GM15510 (cell line): ENCODE measurements around the gene NGFR.

Experiments used
- POLR2A ChIP-seq: IDR thresholded peaks from 3 replicates; pipeline ENCODE4 v1.6.1; 2011; ENCODE audit warnings: borderline replicate concordance; ENCODE audit not compliant: insufficient read length; ENCODE audit errors: extremely low read depth

The NGFR gene

DNA sequence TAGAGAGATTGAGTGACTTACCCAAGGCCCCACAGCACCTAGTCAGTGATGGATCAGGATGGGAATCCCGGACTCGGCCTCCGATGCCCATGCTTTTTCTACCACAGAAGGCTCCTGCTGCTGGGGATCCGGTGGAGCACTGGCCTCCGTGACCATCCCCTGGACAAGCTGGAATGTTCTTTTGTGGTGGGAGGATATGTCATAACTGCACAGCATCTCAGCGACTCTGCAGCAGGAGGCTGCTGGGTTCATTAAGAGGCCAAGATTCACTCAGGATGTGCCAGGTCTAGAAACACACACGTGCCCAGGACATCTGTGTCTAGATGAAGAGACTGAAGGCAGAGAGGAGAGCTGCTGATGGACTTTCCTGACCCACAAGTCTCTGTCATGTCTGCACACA is 34.7 kb upstream of the NGFR start:
- TF ChIP-seq POLR2A = no peak

DNA sequence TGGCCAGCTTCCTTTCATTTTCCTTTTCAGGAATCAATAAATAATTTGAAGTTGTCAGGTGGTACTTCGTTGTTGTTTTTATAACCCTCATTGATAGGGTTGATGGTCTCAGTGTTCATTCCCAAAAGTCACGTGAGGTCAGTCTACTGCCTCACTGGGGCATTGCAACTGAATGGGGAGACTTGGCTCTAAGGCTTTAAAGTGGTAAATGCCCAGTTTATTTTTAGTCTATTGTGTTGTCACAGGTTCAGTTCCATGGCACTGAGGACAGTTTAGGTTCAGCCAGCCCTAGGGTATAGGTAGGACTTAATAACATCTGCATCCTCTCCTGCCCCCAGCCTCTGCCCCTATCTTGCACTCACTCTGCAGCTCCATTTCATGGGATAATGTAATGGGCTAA is 33.5 kb upstream of the NGFR start:
- TF ChIP-seq POLR2A = no peak

DNA sequence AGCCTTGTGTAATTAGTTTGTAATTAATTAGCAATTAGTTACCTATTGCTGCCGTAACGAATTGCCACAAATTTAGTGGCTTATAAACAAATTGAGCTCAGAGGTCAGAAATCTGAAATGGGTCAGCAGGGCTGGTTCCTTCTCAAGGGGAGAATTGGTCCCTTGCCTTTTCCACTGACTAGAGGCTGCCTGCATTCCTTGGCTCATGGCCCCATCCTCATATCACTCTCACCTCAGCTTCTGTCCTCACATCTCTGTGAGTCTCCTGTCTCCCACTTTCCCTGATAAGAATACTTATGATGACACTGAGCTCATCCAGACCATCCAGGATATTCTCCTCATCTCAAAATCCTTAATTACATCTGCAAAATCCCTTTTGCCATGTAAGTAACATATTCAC is 31.0 kb upstream of the NGFR start:
- no peak for TF ChIP-seq POLR2A

DNA sequence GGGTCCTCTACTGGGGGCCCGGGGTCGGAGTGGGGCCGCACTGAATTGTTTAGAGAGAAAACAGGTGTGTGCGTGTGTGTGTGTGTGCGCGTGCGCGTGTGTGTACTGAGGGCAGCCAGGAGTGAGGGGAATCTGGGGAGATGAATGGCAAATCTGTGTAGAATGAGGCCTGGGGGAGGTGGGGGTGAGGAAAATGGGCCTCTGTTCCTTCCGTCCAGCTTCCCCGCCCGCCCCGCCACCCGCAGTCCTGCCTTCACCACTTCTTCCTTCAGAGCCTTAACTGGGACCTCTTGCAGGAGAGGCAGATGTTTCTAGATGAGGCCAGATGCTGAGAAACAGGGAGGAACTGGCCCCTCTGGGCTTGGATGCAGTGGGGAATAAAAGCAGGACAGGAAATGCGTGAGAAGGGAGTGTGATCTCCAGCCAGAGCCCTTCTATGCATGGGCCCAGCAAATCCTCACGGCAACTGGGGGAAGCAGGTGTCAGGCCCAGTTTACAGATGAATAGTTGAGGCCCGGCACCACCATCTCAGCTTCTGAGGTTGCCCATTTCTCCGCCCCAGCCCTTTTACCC is 29.7 kb upstream of the NGFR start:
- TF ChIP-seq POLR2A = no peak

DNA sequence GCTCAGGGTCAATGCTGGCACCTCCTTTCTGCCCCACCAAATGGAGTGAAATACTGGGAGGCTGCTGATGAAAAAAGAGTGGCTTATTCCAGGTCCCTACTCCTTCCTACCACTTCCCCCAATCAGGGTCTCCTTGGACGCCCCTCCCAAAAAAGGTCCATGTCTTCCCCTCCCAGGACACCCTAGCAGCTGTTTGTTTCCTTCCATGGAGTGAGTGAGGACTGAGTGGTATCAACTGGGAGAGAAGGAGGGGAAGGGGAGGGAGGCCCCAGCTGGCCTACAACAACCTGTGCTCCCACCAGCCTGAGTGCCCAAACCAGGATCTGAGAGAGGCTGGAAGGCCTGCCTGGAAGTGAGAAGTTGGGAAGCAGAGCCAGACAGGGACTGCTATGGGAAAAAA is 28.7 kb upstream of the NGFR start:
- no peak for TF ChIP-seq POLR2A

DNA sequence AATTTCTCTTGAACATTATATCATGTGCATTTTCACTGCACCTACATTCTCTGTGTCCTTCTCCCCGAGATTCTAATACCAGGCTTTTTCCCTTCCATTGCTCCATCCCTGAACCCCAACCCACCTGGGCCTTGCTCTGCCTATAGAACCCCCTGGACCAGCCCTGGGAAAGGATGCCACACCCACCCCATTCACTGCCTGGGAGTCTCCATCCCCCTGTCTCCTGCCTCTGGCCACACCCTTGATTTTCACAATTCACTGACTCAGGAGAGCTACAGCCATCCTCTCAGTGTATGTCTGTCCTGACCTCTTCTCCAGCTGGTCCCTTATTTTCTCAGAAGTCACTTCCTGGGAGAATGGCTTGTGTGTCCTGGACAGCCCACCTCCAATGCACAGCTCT is 27.9 kb upstream of the NGFR start:
- TF ChIP-seq POLR2A = no peak

DNA sequence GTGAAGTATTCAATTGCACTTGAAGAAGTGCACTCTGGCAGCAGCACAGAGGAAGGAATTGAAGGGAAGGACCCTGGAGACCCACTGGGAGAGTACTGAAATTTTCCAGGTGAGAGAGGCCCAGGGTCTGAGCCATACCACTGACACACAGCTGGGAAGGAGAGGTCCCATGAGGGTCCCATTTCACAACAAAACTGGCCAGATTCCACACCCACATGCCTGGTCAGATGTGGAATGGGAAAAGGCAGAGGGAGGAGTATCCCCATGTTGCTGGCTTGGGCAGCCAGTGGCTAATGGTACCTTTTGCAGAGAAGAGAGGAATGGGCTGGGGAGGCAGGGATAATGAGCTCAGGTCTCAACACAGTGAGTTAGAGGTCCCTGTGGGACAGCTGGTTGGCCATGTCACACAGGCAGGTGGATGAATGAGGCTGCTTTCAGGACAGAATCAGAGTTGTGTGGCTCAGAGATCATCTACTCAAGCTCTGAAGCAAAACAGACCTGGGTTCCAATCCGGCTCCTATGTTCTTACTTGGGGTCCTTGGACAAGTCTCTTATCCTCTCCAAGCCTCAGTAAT is 26.2 kb upstream of the NGFR start:
- no peak for TF ChIP-seq POLR2A

DNA sequence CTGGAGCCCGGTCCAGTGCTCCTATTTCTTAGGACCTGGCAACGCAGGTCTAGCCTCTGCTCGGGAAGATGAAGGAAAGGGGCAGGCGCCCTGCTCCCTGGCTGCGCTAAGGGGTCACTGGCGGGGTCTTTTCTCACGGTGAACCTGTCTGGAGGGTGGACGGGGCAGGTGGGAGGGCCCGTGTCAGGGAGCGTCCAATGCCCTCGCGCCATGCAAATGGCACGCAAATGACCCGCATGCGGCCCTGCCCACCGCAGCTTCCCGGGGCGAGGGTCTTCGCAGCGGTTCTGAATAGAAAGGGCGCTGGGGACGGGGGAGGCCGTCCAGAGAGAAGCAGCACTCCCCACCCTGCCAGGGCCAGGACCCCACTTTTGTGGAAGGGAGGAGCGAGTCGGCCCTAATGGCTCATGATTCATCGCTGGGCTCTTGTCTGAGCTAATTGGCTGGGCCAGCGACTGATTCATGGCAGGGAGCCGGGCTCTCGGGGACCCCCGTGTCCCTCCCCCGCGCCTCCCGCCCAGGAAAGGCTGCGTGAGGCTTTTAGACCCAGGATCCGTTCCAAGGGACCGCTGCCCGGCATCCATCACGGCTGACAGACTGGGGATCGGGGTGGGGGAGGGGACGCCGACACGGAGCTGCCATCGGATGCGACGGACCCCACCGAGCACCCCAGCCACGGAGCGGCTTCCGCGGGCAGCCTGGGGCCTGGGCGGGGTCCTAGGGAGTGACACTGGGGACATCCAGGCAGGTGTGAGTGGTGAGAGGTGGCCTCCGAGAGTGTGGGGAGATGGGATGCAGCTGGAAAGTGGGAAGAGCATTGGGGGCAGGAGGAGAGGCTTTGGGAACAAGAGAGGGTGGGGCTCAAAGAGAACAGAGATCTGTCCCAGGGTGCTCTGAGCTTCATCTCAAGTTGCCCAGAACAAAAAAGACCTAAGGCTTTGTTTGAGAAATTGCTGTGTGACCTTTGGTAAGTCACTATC is 25.0 kb upstream of the NGFR start:
- TF ChIP-seq POLR2A = no peak

DNA sequence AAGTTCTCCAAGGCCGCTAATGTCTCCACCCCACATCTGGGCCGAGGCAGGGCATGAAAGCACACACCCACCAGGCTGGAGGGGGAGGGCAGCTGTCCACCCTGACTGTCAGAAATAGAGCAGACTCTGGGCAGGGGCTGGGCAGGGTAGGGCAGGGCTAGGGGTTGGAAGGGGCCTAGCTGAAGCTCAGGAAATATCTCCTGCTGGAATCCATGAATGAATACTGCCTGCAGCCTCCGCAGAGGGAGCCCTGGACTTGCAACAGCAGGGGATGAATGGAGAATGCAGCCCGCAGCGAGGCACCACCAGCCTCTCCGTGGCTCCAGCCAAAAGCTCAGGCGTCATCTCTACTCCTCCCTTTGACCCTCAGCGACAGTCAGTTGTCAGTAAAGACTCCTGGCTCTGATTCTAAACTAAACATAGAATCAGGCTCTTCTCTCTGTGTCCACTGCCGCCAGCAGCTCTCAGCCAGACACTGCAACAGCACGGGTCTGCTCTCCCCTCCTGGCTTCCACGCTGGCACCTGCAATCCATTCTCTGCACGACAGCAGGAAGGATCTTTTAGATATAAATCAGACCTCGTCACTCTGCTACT is 23.9 kb upstream of the NGFR start:
- TF ChIP-seq POLR2A = no peak

DNA sequence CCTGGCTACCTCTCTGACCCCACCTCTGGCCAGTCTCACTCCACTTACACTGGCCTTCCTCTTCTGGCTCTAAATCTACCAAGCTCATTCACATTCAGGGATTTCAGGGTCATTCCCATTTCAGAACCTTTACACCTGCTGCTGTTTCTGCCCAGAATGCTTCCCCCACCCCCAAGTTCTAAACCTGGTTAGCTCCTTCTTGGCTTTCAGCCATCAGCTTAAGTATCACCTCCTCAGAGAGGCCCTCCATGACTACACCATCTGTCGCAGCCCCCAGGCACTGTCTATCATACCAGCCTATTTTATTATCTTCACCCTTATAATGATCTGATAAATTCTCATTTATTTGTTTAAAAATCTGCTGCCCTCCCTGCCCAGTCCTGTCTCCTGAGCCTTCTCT is 23.3 kb upstream of the NGFR start:
- TF ChIP-seq POLR2A = no peak

DNA sequence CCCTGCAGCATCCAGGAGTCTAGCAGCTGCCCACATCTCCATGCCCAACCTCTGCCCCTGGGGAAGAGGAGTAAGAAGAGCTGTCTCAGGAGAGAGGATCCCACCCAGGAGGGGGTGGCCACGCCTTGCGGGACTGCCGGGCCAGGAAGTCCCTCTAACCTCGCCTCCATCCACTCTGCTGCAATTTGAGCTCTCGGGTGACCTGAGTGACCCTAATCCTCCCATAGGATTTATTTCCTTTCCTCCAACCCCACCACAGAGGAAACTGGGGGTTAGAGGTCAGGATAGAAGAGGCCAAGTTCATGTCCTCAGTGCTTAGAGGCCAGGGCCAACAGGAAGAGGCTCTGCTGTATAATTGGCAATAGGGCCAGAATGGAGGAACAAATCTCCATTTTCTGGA is 22.6 kb upstream of the NGFR start:
- no peak for TF ChIP-seq POLR2A

DNA sequence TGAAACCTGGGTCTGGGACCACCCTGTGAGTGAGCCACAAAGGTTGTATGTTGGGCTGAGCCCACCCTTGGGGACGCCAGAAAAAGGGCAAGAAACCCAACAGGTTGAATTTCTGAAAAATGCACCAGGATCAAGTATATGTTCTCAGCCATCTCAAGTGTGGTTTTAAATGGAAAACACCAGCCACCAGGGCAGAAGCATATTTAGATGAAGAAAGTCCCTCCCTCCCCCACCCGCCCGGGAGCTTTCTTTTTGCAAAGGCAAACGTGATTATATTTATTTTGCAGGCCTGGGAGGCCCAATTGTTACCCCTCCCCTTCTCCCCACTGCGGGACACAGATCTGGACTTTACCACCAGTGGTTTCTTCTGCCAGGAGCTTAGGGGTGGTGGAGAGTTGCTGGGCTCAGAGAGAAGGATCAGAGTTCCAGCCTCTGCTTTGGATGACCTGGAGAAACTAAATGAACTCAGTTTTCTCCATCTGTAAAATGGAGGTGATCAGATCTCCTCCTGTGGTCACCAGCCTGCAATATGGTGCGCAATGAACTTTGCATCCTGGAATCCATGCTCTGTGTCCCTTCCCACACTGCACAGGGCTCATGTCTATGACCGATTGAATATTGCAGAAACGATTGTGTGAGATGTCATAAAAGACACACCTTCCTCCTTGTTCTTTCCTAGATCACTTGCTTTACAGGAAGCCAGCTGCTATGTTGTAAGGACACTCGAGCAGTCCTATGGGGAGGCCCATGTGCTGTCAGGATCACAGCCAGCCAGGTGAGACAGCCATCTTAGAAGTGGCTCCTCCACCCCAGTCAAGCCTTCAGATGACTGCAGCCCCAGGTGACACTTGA is 21.0 kb upstream of the NGFR start:
- TF ChIP-seq POLR2A = no peak

DNA sequence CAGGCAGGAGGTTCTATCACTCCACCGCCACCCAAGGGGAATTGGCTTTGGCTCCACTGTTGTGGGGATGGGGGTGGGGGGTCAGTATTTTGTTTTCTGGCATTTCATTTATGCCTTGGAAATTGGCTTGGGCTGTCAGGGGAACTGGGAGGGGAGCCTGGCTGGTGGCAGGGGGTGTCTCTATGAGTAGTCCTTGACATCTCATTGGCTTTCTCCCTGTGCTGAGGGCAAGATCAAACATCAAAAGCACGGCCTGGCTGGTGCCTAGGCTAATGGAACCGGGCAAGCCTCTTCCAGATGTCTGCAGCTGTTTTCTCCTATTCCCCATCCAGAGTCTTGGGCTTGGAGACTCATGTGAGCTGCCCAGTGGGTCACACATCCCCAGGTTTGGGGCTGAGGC is 17.4 kb upstream of the NGFR start:
- no peak for TF ChIP-seq POLR2A

DNA sequence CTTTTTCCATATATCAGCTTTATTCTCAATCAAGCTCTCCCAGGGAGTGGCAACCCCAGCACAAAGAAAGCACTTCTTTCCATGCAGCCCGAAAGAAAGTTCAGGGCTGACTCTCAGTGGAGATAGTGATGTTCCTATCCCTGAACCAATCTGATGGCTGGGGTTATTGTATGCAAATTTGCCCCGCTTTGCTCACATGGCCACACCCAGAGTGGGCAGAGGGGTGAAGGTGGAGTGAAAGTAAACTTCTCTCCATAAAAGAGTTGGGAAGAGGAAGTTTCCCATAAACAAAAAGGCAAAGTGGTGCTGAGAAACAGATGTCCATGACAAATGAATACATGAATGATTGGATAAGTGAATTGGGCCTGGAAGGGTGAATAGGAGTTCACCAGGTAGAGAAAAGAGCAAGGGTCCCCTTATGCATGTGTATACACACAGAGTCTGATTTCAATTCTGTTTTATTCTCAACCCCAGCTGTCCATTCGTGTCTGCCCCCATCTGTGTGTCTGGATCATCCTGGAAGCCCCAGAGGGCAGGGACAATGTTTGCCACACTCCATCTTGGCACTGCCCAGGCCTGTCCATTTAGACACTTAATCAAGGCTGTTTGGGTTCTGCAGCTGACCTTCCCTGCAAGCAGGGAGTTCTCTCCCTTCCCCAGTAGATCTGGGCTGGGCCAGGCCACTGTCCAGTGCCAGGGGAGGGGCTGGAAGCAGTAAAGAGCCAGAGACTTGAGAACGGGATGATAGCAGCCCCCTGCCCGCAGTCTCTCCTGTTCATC is 14.1 kb upstream of the NGFR start:
- no peak for TF ChIP-seq POLR2A
